Measurements from ENCODE around the gene THSD1. TPM values are rescaled to one million over a fixed set of nuclear protein-coding genes. Genes with fewer than 3 reads are reported as not detected.
A peak's percentile ranks its signal among the peaks of the same experiment; 100 is the strongest.
"Not testable (repeated sequence)": the region's sequence is repeated elsewhere in the genome, so short reads cannot be mapped to it uniquely, and the experiment has no call there.

Gene THSD1
- total and polyA plus RNA-seq, 2 donors from 2014 or later: 2.2 to 6.4 TPM

DNA sequence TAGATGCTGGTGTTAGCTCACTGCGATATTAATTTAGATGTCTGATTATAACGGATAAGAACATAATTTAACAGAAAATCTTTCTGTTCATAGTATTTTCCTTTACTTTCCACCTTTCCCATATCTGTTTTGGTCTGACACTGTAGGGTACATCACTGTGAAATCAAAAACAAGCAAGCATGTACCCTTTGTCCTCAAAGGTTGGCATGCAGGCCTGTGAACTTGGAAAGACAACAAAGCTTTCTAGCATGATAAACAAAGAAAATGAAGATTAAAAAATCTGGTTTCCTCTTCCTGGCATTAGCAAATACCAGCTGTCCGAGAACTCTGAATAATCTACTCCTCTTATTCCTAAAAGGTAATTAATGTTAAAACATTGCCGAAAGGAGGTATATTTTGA lies 31.6 kb downstream of the THSD1 start:
- Histone ChIP-seq H3K4me1 (ENCODE audit: control insufficient read depth in 2 of 3, insufficient read depth in 2 of 3, low read depth in 1 of 3, low read length in 3 of 3) (no peaks in the 10 kb centered on the region), H3K36me3 (ENCODE audit: control insufficient read depth in 2 of 3, insufficient read depth in 3 of 3, low read length in 3 of 3) (no peaks in the 10 kb centered on the region), H3K9me3 (ENCODE audit: control insufficient read depth in 2 of 3, insufficient read depth in 1 of 3, low read length in 3 of 3) (no peaks in the 10 kb centered on the region), H3K27me3 (ENCODE audit: control insufficient read depth, insufficient read depth, low read length) (no peaks in the 10 kb centered on the region), H3K4me3 (ENCODE audit: low read length in 3 of 3) (no peak overlapping the region), H3K27ac (ENCODE audit: low read depth in 2 of 2, low read length in 2 of 2) (no peak overlapping the region), H3K9ac (ENCODE audit: low read length in 3 of 3) (no peak overlapping the region)
- DNase-seq (no peak), FAIRE-seq (no peak)
- intact Hi-C loops (cut with DNase I): no loop called here
- no peak for TF ChIP-seq CTCF (IDR thresholded peaks at IDR 0.05; ENCODE audit: borderline replicate concordance, extremely low read depth, insufficient read depth)

GRCh38 chr13:52373277-52373676 lies 32.7 kb downstream of the THSD1 start:
- FAIRE-seq; intact Hi-C loops (cut with DNase I); H3K27ac ChIP-seq (ENCODE audit: low read depth in 2 of 2, low read length in 2 of 2): not testable (repeated sequence)

DNA sequence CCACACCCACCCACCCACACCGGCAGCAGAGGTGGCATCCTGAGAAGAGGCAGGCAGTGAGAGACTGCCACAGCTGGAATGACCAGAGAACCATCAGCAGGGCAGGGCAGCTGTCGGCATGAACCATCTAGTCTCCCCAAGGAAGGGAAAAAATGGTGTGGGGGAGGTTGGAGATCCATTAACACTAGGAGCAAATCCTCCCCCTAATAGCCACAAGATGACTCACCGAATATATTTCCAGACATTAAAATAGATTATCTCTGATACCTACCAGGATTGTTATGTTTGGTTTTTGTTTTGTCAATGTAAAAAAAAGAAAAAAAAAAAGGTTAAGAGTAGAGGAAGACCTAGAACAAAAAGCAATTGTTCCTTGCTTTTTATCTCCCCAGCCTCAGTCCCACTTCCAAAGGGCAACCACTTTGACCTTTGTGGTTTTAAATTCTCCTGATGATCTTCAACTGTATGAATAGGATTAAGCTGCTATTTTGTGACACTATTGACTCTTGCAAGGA lies 34.2 kb downstream of the THSD1 start:
- no peak for TF ChIP-seq CTCF (IDR thresholded peaks at IDR 0.05; ENCODE audit: borderline replicate concordance, extremely low read depth, insufficient read depth)
- no peaks in the 10 kb centered on the region for H3K4me1 ChIP-seq (ENCODE audit: control insufficient read depth in 2 of 3, insufficient read depth in 2 of 3, low read depth in 1 of 3, low read length in 3 of 3)
- no peak overlapping the region for H3K27ac ChIP-seq (ENCODE audit: low read depth in 2 of 2, low read length in 2 of 2)
- H3K36me3 ChIP-seq (ENCODE audit: control insufficient read depth in 2 of 3, insufficient read depth in 3 of 3, low read length in 3 of 3): no peaks in the 10 kb centered on the region
- H3K9me3 ChIP-seq (ENCODE audit: control insufficient read depth in 2 of 3, insufficient read depth in 1 of 3, low read length in 3 of 3): no peaks in the 10 kb centered on the region
- DNase-seq (no peak), FAIRE-seq (no peak)
- no peak overlapping the region for H3K9ac ChIP-seq (ENCODE audit: low read length in 3 of 3)
- no peak overlapping the region for H3K4me3 ChIP-seq (ENCODE audit: low read length in 3 of 3)
- no peaks in the 10 kb centered on the region for H3K27me3 ChIP-seq (ENCODE audit: control insufficient read depth, insufficient read depth, low read length)
- intact Hi-C loops (cut with DNase I): no loop called here

More at GRCh38 chr13:52373277-52373676, 32.7 kb downstream of the THSD1 start:
- H3K4me1 ChIP-seq (ENCODE audit: control insufficient read depth in 2 of 3, insufficient read depth in 2 of 3, low read depth in 1 of 3, low read length in 3 of 3); H3K9me3 ChIP-seq (ENCODE audit: control insufficient read depth in 2 of 3, insufficient read depth in 1 of 3, low read length in 3 of 3); H3K27me3 ChIP-seq (ENCODE audit: control insufficient read depth, insufficient read depth, low read length); H3K9ac ChIP-seq (ENCODE audit: low read length in 3 of 3); H3K4me3 ChIP-seq (ENCODE audit: low read length in 3 of 3); DNase-seq; H3K36me3 ChIP-seq (ENCODE audit: control insufficient read depth in 2 of 3, insufficient read depth in 3 of 3, low read length in 3 of 3): not testable (repeated sequence)

GRCh38 chr13:52366291-52366690 lies 39.7 kb downstream of the THSD1 start:
- DNase-seq: peak in 1 of 5 donors; percentile 11
- Histone ChIP-seq H3K27me3 (ENCODE audit: control insufficient read depth, insufficient read depth, low read length) (no peaks in the 10 kb centered on the region), H3K27ac (ENCODE audit: low read depth in 2 of 2, low read length in 2 of 2) (no peak overlapping the region), H3K4me3 (ENCODE audit: low read length in 3 of 3) (no peak overlapping the region), H3K9ac (ENCODE audit: low read length in 3 of 3) (no peak overlapping the region), H3K4me1 (ENCODE audit: control insufficient read depth in 2 of 3, insufficient read depth in 2 of 3, low read depth in 1 of 3, low read length in 3 of 3) (no peaks in the 10 kb centered on the region), H3K36me3 (ENCODE audit: control insufficient read depth in 2 of 3, insufficient read depth in 3 of 3, low read length in 3 of 3) (no peaks in the 10 kb centered on the region), H3K9me3 (ENCODE audit: control insufficient read depth in 2 of 3, insufficient read depth in 1 of 3, low read length in 3 of 3) (no peaks in the 10 kb centered on the region)
- no peak for FAIRE-seq
- intact Hi-C loops (cut with DNase I): no loop called here
- no peak for TF ChIP-seq CTCF (IDR thresholded peaks at IDR 0.05; ENCODE audit: borderline replicate concordance, extremely low read depth, insufficient read depth)

DNA sequence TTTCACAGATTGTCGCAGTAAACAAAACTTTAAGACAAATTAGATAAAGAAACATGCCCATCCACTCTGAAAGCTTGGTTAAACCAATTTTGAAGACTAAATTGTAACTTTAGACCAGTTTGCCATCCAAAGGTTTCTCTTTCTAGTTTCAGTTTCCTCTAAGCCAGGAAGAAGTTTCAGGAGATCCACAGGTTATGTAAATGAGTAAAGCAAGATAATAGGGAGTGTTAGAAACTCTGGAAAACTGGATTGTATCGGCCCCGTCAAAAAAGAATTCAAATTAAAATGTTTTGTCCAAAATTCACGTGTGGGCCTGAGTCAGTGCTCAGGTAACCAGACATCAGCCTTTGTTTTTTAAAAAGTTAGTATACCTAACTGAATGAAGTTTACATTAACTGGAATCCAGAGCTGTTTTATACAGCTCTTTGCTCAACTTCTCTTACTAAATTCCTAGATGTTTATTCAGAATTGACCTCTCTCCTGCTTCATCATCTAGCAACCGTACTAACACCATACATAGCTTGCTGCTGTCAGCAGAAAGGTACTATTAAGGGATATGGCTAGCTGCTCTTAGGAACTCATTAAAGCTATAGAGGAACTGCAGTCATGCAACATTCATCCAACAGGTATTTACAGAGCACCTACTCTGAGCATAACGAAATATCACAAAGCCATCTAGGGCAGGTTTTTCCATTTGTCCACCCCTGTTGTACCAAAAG lies 43.6 kb downstream of the THSD1 start:
- H3K9me3 ChIP-seq (ENCODE audit: control insufficient read depth in 2 of 3, insufficient read depth in 1 of 3, low read length in 3 of 3); H3K27ac ChIP-seq (ENCODE audit: low read depth in 2 of 2, low read length in 2 of 2); H3K4me3 ChIP-seq (ENCODE audit: low read length in 3 of 3); H3K9ac ChIP-seq (ENCODE audit: low read length in 3 of 3); H3K4me1 ChIP-seq (ENCODE audit: control insufficient read depth in 2 of 3, insufficient read depth in 2 of 3, low read depth in 1 of 3, low read length in 3 of 3); DNase-seq; H3K36me3 ChIP-seq (ENCODE audit: control insufficient read depth in 2 of 3, insufficient read depth in 3 of 3, low read length in 3 of 3); intact Hi-C loops (cut with DNase I); H3K27me3 ChIP-seq (ENCODE audit: control insufficient read depth, insufficient read depth, low read length); FAIRE-seq: not testable (repeated sequence)

Data from kidney (tissue), 14 donors.